HG03439 (cell line): Measurements from ENCODE around the gene ADSS1.

Source experiments
- ATAC-seq: cut with Tn5 transposase; IDR thresholded peaks from one replicate; pipeline ENCODE4 v1.9.1; 2021; ENCODE audit warnings: mild to moderate bottlenecking, moderate library complexity; ENCODE audit not compliant: unreplicated experiment

Gene ADSS1

GRCh38 chr14:104766256-104766862 is 42.3 kb downstream of the ADSS1 start:
- ATAC-seq = no peak

GRCh38 chr14:104766863-104767633 is 43.0 kb downstream of the ADSS1 start:
- no peak for ATAC-seq

GRCh38 chr14:104767634-104767918 is 43.5 kb downstream of the ADSS1 start:
- ATAC-seq = no peak

DNA sequence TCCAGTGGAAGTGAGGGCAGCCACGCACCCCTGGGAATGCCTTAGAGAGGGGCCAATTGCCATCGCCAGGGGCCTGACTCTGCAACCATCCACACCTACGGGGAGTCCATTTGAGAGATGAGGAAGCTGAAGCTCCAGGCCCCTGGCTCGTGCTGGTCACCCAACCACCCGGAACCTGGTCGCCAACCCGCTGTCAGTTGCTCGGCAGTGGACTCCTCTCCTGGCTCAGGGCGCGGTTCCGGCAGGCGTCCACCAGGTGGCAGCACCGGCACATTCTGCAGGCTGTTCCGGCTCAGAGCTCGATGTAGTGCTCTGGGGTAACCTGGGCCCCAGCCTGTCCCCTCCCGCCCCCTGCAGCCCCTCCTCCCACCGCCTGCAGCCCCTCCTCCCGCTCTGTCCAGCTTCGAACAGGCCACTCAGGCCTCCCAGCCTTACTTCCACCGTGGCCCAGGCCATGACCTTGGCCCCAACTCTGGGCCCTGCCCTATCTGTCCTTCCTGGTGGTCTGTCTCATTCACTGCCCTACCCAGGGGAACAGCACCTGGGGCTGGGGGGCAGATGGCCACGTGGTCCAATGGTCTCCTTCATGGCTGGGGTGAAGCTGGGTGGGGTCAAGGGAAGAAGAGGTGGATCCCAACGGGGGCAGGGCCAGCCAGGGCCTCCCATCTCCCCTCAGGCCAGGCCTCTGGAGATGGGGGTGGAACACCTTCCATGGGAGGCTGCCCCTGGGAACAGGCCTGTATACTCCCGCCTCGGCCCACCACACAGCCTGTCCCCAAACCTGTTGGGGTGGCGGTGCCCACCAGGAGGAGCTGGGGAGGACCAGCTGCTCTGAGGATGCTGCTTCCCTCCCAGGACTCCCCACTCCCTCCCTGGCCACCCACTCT is 44.7 kb downstream of the ADSS1 start:
- ATAC-seq = peak; percentile 60

- no peak for ATAC-seq
Observed at GRCh38 chr14:104769324-104770071, 45.5 kb downstream of the ADSS1 start.

DNA sequence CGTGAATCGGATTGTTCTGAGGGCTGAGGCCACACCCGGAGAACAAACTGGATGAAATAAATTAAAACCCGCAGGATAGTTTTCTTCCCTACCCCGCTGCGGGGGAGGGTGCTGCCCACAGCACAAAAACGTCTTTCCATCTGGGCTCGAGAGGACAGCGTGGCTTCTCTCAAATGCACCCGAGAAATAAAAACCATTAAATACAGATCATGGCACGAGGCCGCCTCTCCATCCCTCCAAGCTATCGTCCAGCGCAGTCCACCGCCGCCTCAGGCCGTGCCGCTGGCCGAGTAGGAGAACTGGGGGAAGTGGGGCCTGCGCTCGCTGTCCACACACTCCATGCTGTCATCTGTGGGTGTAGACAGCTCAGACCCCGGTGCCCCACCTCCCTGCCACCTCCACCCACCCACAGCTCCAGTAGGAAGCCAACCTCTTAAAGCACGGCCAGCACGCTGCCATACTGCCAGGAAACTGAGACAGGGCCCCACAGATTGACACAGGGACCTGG is 46.1 kb downstream of the ADSS1 start:
- ATAC-seq = no peak

DNA sequence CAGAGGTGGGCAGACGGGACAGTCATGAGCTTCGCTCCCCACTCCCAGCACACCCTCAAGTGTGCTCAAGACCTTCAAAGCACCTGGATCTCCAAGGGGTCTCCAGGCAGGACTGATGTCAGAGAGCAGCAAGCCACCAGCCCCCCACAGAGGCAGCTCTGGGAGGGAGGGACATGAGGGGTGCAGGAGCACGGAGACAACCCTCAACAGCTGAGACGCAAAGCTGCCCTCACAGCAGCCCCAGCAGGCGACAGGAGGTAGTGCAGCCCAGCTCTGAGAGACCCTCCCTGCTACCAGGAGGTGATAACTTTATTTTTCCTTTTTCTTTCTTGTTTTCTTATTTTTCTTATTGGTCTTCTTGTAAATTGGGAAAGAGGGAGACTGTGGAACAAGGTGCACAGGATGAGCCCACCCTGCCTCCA is 46.8 kb downstream of the ADSS1 start:
- no peak for ATAC-seq

GRCh38 chr14:104771374-104771773 is 47.3 kb downstream of the ADSS1 start:
- ATAC-seq = no peak

DNA sequence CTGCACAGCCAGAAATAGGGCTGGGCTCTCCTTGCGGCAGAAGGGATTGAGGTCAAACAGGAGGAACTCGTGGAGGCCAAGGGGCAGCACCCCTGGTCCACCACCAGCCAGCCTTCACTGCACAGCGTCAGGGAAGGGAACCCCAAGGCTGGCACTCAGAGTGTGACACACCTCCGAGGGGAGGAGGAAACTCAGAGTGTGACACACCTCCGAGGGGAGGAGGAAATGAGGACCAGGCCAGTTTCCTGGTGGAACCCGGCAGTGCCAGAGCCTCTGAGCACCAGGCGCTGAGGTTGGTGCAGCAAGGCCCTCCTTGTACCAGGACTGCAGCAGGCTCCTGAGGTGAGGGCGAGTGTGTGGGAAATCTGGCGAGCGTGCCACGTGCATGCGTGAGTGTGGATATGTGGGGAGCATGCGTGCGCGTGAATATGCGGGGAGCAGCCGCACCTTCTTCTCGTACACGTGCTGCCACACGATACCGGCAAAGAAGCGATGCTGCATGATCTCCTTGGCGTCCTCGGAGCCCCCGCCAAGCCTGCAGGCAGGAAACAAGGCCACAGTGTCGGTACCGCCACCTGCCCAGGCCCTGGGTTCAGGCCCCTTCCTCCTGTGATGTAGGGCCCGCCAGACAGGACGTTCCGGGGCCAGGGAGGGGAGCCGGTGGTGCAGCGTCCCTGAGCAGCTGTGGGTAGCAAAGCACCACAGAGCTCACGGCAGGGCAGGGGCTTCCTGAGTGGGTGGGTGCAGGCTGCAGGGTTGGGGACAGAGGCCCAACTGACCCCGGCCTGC is 48.1 kb downstream of the ADSS1 start:
- no peak for ATAC-seq

- no peak for ATAC-seq
Observed at GRCh38 chr14:104772707-104773504, 48.9 kb downstream of the ADSS1 start.

- no peak for ATAC-seq
Observed at GRCh38 chr14:104773505-104774452, 49.8 kb downstream of the ADSS1 start.

- ATAC-seq = no peak
Observed at GRCh38 chr14:104774453-104775072, 50.5 kb downstream of the ADSS1 start.

GRCh38 chr14:104775073-104775489 is 51.1 kb downstream of the ADSS1 start:
- ATAC-seq = no peak

DNA sequence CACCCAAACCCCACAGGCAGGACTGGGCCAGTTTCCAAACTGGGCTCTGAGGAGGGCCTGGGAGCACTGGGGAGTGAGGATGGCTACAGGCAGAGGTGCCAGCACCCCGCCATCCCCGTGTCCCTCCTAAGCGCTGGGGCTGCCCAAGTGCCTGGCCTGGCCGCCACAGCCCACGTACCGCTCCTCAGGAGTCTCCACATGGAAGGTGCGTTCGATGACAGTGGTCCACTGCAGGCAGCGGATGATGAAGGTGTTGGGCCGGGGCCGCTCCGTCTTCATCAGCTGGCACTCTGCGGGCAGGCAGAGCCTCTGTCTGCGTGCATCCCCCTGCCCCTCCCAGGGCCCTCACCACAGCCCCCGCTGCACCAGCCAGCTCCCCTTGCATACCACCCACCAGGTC is 52.5 kb downstream of the ADSS1 start:
- ATAC-seq = no peak

DNA sequence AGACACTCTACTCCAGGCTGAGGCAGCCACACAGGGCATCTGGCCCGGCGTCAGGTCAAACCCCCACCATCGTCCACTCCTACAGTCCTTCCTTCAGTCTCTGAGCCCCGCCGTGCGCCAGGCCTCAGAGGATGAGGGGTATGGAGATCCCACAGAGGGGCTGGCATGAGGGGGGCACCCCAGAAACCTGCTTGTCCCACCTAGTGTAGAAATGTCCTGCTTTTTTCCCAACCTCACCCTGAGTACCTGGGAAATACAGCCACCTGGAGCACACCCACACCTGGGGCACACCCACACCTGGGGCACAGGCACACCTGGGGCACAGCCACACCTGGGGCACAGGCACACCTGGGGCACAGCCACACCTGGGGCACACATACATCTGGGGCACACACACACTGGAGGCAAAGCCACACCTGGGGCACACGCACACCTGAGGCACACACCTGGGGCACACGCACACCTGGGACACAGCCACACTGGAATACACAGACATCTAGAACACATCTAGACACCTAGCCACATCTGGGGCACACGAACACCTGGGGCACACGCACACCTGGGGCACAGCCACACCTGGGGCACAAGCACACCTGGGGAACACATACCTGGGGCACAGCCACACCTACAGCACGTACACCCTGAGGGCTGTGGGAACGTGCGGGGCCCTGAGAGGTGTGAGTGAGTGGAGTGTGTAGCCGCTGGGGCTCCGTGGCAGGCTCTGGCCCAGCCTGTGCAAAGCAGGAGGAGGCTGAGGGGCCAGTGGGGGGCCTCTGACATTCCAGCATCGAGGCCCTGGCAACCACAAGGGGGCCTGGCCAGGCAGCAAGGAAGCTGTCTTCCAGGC is 53.2 kb downstream of the ADSS1 start:
- no peak for ATAC-seq

GRCh38 chr14:104777808-104778249 is 53.8 kb downstream of the ADSS1 start:
- ATAC-seq = no peak
